Prostate gland (tissue), 2 donors: Measurements from ENCODE around the gene TSNAX. TPM values are rescaled to one million over a fixed set of nuclear protein-coding genes. Genes with fewer than 3 reads are reported as not detected.

ENCODE experiments used
- DNase-seq: peaks from one replicate; pipeline ENCODE4 v3.0.0-alpha.2; 2019; ENCODE audit warnings: low spot score
- H3K27ac ChIP-seq, 2 donors: fragments of 200-600 bp; sonication (generic); 2 replicates each; pipeline ENCODE4 v1.5.1; 2017 to 2019
- H3K27me3 ChIP-seq: fragments of 200-600 bp; sonication (generic); replicated peaks from 2 replicates; pipeline ENCODE4 v1.5.1; 2019; ENCODE audit not compliant: insufficient read depth
- H3K36me3 ChIP-seq, 2 donors: fragments of 200-600 bp; sonication (generic); 1 replicate in 1 of 2; 2 replicates in 1 of 2; pipeline versions ENCODE4 v1.5.1 to v1.8.1; 2017 to 2019
- H3K4me1 ChIP-seq: fragments of 200-600 bp; sonication (generic); replicated peaks from 2 replicates; pipeline ENCODE4 v1.5.1; 2019
- H3K4me3 ChIP-seq, 2 donors: fragments of 200-600 bp; sonication (generic); 2 replicates each; pipeline ENCODE4 v1.5.1; 2017 to 2019
- H3K9me3 ChIP-seq: fragments of 200-600 bp; sonication (generic); 2 replicates; pipeline ENCODE4 v1.5.1; 2017
- POLR2A ChIP-seq: fragments of 450-650 bp; IDR thresholded peaks from one replicate; pipeline ENCODE4 v1.6.1; 2016; ENCODE audit warnings: antibody characterized with exemption, mild to moderate bottlenecking
- POLR2AphosphoS5 ChIP-seq: sonication (generic); formaldehyde crosslinking; IDR thresholded peaks from one replicate; pipeline ENCODE4 v1.6.1; 2017; ENCODE audit warnings: antibody characterized with exemption
- WGBS: methylation state at CpG from one replicate; pipeline ENCODE4 v1.1.5; 2018; 5-methylcytosine and 5-hydroxymethylcytosine counted together
- intact Hi-C: fragments of 100-400 bp; cut with DNase I; formaldehyde crosslinking; loops from one replicate; pipeline ENCODE4 v1.14.2; 2022
- total RNA-seq, 2 donors: library from RNA; depleted of rRNA; stranded (reverse); fragments of >200 nt; gene quantifications; one replicate each; pipeline ENCODE4 v1.1.0, GENCODE V29; 2016
- TF ChIP-seq, protein P1 (sequence below), 4 experiments: fragments of 200-600 bp in 2 of 4; fragments of 450-650 bp in 2 of 4; sonication (generic) in 2 of 4; IDR thresholded peaks; 1 replicate in 3 of 4; 2 replicates in 1 of 4; pipeline ENCODE4 v1.5.1; 2016 to 2019; ENCODE audit warnings: antibody characterized with exemption in 4 of 4, mild to moderate bottlenecking in 2 of 4, moderate library complexity in 2 of 4

Gene TSNAX
- total RNA-seq, 2 donors from 2014 or later = 23.5 to 41.2 TPM

DNA sequence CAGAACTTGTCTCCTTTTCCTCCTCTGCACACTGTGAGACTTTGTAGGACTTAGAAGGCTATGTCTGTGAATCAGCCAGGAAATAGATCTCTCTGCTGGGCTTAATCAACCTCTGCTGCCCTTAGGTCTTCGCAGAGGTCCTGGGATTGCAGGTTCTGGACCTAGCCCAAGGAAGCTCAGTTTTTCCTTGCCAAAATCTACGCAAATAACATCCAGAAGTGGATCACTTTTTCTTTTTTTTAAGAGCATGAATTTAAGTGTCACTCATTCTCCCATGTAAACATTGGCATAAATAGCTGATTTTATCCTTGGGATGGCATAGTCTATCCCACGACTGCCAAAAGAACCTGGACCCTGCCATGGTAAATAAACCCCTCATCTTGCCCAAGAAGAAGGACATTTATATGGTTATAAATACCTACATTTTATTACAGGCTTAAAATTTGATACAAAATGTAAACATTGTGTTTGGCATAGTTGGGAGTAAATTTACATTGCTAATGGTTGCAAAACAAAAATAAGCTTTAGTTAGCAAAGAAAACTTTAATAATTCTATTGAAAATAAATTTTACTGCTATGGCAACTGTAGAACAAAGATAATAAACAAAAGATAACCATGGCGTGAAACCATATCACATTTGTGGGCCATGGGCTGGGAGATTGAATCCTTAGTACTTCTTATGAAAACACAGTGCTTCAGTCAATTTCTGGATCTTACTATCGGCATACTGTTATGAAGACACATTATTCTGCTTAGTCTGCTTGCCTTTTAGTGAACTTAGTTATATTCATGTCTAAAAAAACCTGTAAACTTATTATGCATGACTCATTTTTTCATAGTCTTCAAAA, 73.6 kb downstream of the TSNAX start:
- H3K9me3 ChIP-seq = no peaks in the 10 kb centered on the region
- intact Hi-C loops = loop anchor here (5.0 kb wide), 1 partner anchor 245 kb away; no protein-coding TSS in a partner anchor
- 9% methylated on average over 5 of the region's 5 CpGs for WGBS
- H3K4me1 ChIP-seq = no peaks in the 10 kb centered on the region
- H3K27ac ChIP-seq = no peak overlapping the region
- no peaks in the 10 kb centered on the region for H3K27me3 ChIP-seq
- no peak overlapping the region for H3K4me3 ChIP-seq
- no peaks in the 10 kb centered on the region for H3K36me3 ChIP-seq
- peak; percentile 65 for DNase-seq
- TF ChIP-seq POLR2AphosphoS5 = peak; percentile 81
- TF ChIP-seq POLR2A = no peak

DNA sequence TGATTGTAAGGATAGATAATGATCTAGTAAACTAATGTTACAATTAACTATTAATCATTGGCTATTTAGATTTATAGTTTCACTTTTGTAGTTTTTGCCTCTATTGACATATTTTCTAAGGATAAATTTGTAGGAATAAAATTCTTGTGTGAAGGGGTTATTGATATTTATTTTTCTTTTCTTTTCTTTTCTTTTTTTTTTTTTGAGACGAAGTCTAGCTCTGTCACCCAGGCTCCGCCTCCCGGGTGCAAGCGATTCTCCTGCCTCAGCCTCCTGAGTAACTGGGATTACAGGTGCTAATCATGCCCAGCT, 74.2 kb downstream of the TSNAX start:
- WGBS = 32% methylated on average over 4 of the region's 4 CpGs
- intact Hi-C loops = loop anchor here (5.0 kb wide), 1 partner anchor 245 kb away; no protein-coding TSS in a partner anchor
- TF ChIP-seq, protein P1, sequence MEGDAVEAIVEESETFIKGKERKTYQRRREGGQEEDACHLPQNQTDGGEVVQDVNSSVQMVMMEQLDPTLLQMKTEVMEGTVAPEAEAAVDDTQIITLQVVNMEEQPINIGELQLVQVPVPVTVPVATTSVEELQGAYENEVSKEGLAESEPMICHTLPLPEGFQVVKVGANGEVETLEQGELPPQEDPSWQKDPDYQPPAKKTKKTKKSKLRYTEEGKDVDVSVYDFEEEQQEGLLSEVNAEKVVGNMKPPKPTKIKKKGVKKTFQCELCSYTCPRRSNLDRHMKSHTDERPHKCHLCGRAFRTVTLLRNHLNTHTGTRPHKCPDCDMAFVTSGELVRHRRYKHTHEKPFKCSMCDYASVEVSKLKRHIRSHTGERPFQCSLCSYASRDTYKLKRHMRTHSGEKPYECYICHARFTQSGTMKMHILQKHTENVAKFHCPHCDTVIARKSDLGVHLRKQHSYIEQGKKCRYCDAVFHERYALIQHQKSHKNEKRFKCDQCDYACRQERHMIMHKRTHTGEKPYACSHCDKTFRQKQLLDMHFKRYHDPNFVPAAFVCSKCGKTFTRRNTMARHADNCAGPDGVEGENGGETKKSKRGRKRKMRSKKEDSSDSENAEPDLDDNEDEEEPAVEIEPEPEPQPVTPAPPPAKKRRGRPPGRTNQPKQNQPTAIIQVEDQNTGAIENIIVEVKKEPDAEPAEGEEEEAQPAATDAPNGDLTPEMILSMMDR (IDR thresholded peaks at IDR 0.05) = no peak
- TF ChIP-seq POLR2A = no peak
- TF ChIP-seq POLR2AphosphoS5 = no peak

DNA sequence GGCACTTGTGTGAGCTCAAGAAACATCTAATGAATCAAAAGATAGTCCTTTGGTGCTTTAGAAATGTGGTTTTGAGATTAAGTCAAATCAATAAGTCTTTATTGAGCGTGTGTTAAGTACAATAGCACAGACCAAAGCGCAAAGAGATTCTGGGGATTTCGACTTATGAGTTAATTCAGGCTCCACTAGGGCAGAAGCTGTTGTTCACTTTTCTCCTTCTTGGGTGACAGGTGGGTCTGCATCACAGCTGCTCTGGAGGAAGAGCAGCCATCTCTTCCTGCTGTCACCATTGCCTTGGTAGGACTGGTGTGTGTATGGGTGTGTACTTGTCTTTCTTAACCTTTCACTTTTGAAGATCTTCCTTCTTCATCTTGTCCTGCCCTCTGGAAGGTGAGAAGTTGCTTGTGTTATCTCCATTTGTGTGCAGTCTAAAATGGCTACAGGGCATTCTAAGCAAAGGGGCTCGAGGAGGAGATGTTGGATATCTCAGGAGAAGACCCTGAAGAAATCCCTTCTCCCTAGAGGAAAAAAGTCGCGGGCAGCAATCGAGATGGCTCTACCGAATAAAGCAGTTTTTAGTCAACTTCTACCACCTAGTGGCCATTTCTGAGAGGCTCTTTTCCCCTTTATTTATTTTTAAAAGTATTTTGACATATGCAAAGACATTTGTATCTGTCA, 75.3 kb downstream of the TSNAX start:
- intact Hi-C loops = loop anchor here (5.0 kb wide), 1 partner anchor 246 kb away; no protein-coding TSS in a partner anchor
- Histone ChIP-seq H3K9me3 (no peaks in the 10 kb centered on the region), H3K4me3 (peak overlapping the region; percentile 21 to 27), H3K36me3 (no peaks in the 10 kb centered on the region), H3K27me3 (no peaks in the 10 kb centered on the region), H3K27ac (no peak overlapping the region), H3K4me1 (no peaks in the 10 kb centered on the region)
- TF ChIP-seq, protein P1 (IDR thresholded peaks at IDR 0.05) = peak; percentile 40 to 79 (median 74)
- TF ChIP-seq POLR2AphosphoS5 = no peak
- 33% methylated on average over 8 of the region's 8 CpGs for WGBS
- DNase-seq = peak; percentile 18

More for the DNA sequence above, 74.2 kb downstream of the TSNAX start:
- Histone ChIP-seq H3K9me3 (no peaks in the 10 kb centered on the region), H3K36me3 (no peaks in the 10 kb centered on the region), H3K4me1 (no peaks in the 10 kb centered on the region), H3K27ac (no peak overlapping the region), H3K27me3 (no peaks in the 10 kb centered on the region), H3K4me3 (no peak overlapping the region)
- no peak for DNase-seq

DNA sequence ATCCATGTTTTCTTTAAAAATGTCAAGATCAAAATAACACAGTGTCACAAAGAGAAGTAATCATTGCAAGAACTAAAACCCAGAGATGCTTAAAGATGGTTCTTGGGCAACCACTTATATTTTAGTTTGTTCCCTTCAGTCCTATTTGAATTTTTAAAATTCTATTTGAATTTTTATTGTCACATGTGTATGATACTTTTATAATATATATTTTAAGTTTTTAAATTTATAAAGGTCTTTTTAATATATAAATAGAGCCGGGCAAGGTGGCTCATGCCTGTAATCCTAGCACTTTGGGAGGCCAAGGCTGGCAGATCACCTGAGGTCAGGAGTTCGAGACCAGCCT, 75.8 kb downstream of the TSNAX start:
- no peaks in the 10 kb centered on the region for H3K4me1 ChIP-seq
- 68% methylated on average over 2 of the region's 2 CpGs for WGBS
- no peaks in the 10 kb centered on the region for H3K36me3 ChIP-seq
- intact Hi-C loops = loop anchor here (5.0 kb wide), 1 partner anchor 247 kb away; no protein-coding TSS in a partner anchor
- no peaks in the 10 kb centered on the region for H3K9me3 ChIP-seq
- TF ChIP-seq, protein P1 (IDR thresholded peaks at IDR 0.05) = no peak
- TF ChIP-seq POLR2AphosphoS5 (no peak), POLR2A (no peak)
- H3K27ac ChIP-seq = no peak overlapping the region
- H3K27me3 ChIP-seq = no peaks in the 10 kb centered on the region
- DNase-seq = no peak
- no peak overlapping the region for H3K4me3 ChIP-seq

DNA sequence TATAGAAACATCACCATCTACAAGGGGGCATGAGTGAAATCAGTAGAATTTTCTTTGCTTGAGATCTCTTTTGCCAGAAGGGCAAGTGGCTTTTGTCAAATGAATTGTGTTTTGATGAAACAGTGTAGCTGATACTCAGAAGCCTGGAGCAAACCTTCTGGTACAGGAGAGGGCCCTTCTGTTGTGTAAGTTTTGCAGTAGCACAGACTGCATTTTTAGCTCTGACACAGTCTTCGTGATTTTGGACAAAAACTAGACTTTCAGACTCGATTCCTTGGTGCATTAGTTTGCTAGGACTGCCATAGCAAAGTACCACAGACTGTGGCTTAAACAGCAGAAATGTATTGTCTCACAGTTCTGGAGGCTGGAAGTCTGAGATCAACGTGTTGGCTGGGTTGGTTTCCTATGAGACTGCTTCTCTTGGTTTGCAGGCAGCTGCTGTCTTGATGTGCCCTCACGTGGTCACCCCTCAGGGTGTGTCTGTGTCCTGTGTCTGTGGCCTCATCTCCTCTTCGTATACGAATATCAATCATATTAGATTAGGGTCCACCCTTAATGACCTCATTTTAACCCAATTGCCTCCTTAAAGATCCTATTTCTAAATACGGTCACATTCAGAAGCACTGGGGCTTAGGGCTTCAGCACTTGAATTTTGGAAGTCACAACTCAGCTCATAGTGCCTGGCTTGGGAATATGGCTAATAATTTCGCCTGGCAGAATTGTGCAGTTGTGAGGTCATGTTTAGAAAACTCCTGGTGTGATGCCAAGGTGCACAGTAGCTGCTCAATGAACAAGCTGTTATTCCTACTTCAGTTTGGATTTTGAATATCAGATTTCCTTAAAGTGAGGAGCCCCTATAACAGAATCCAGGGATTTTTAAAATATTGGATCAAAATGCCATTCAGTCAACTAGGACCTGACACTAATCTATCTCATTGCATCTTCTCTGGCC, 77.0 kb downstream of the TSNAX start:
- 82% methylated on average over 8 of the region's 8 CpGs for WGBS
- H3K36me3 ChIP-seq = no peaks in the 10 kb centered on the region
- no peaks in the 10 kb centered on the region for H3K27me3 ChIP-seq
- TF ChIP-seq POLR2AphosphoS5 = no peak
- no peak for TF ChIP-seq POLR2A
- TF ChIP-seq, protein P1 (IDR thresholded peaks at IDR 0.05) = no peak
- no peaks in the 10 kb centered on the region for H3K4me1 ChIP-seq
- intact Hi-C loops = no loop called here
- DNase-seq = no peak
- H3K4me3 ChIP-seq = no peak overlapping the region
- no peak overlapping the region for H3K27ac ChIP-seq
- no peaks in the 10 kb centered on the region for H3K9me3 ChIP-seq
